GM18858 (cell line): ENCODE data around the gene TRAPPC6A.

Experiments
- ATAC-seq: cut with Tn5 transposase; IDR thresholded peaks from one replicate; pipeline ENCODE4 v1.9.1; 2021; ENCODE audit not compliant: unreplicated experiment

Gene TRAPPC6A

DNA sequence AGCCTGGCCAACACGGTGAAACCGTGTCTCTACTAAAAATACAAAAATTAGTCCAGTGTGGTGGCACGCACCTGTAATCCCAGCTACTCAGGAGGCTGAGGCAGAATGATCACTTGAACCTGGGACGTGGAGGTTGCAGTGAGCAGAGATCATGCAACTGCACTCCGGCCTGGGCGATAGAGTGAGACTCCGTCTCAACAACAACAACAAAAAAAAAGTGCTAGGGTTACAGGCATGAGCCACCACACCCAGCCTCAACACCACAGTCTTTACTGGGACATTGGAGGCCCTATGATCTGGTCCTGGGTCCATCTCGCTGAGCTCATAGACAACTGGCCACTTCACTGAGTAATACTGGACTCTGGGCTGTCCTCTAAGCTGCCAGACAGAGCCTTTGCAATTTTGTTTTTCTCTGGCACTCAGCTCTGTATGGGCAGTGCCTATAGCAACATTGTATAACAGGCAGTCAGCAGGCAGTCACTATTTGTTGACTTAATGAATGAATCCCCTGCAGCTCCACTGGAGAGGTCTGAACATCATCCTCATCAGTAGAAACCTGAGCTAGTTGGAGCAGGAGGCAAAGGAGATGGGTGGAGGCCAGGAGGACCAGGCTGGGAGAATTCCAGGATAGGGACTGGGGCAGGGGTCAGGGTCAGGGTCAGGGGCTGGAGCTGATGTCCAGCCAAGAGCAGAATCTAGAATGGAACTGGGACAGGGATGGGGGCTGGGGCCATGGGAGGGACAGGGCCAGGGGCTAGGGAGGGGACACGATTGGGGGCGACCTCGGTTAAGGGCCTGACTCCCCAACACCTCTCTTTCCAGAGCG lies 8.7 kb upstream of the TRAPPC6A start:
- no peak for ATAC-seq

DNA sequence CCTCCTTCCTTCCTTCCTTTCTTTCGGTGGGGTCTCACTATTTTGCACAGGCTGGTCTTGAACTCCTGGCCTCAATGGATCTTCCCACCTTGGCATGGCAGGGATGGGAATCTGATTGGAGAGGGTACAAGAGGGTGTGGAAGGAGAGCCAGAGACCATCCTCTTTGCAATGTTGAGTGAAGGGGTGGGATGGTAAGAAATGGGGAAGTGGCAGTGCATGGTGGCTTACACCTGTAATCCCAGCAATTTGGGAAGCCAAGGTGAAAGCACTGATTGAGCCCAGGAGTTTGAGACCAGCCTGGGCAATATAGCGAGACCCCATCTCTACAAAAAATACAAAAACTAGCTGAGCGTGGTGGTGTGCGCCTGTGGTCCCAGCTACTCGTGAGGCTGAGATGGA lies 6.1 kb upstream of the TRAPPC6A start:
- ATAC-seq: no peak

DNA sequence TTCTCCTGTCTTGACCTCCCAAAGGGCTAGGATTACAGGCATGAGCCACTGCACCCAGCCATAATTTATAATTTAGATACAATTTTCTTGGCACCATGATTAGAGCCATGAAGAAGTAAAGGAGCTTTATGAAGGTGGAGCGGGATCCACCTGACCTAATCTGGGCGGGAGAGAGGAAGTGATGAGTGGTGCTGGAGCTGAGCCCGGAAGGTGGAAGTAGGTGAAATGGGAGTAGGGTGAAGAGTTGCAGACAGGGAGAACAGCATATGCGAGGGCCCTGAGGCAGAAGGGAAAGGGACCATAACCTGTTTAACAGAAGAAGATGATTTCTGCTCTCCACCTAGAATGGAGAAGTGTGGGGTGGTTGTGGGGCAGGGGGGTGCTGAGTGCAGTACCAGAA lies 4.7 kb upstream of the TRAPPC6A start:
- no peak for ATAC-seq

DNA sequence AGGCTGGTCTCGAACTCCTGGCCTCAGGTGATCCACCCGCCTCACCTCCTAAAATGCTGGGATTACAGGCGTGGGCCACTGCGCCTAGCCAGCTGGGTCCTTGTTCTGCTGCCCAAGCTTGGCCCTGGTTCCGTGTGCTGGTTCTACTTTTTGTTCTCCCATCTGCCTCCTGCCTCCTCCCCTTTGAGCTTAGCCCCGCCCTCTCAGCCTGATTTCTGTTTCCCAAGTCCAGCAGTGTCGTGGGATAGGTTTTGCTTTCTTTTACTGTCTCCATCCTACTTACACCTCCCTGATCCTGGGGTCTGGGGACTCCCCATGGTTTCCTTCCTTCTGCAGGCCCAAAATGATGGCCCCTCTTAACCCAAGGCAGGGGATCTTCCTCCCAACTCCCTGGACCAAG lies 2.9 kb upstream of the TRAPPC6A start:
- ATAC-seq: no peak

DNA sequence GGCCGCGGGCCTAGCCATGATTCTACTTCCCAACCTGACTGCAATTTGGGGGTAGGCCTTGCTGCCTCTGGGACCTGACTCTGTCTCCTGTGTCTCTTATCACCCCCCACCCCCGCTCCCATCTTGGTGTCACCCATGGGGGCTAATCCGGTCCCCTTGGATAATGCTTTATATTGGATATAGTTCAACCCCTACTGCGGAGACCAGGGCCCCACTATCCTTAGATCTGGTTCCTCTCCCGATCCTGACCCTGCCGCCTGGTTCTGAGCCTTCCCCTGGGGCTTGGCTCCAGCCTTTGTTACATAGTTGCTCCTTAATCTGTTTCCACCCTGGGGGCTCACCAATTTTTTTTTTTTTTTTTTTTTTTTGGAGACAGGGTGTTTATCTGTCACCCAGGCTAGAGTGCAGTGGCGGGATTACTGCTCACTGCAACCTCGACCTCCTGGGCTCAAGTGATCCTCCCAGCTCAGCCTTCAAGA lies 1.9 kb upstream of the TRAPPC6A start:
- no peak for ATAC-seq

DNA sequence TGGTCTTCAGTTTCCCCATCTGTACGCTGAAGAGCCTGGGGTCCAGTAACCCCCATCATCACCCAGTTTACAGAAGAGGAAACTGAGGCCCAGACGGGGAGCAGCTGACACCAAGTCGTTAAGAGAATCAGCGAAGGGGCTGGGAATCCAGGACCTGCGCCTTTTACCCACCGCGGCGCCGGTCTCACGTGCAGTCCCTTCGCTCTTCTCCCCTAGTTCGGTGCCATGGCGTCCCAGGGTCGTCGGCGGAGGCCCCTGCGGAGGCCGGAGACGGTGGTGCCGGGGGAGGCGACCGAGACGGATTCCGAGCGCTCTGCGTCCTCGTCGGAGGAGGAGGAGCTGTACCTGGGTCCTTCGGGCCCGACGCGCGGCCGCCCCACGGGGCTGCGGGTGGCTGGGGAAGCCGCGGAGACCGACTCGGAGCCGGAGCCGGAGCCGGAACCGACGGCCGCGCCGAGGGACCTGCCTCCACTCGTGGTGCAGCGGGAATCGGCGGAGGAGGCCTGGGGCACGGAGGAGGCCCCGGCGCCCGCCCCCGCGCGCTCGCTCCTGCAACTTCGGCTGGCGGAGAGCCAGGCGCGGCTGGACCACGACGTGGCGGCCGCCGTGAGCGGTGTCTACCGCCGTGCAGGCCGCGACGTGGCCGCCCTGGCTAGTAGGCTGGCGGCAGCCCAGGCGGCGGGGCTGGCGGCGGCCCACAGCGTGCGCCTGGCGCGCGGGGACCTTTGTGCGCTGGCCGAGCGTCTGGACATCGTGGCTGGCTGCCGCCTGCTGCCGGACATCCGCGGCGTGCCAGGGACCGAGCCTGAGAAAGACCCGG lies 1.2 kb upstream of the TRAPPC6A start:
- no peak for ATAC-seq

DNA sequence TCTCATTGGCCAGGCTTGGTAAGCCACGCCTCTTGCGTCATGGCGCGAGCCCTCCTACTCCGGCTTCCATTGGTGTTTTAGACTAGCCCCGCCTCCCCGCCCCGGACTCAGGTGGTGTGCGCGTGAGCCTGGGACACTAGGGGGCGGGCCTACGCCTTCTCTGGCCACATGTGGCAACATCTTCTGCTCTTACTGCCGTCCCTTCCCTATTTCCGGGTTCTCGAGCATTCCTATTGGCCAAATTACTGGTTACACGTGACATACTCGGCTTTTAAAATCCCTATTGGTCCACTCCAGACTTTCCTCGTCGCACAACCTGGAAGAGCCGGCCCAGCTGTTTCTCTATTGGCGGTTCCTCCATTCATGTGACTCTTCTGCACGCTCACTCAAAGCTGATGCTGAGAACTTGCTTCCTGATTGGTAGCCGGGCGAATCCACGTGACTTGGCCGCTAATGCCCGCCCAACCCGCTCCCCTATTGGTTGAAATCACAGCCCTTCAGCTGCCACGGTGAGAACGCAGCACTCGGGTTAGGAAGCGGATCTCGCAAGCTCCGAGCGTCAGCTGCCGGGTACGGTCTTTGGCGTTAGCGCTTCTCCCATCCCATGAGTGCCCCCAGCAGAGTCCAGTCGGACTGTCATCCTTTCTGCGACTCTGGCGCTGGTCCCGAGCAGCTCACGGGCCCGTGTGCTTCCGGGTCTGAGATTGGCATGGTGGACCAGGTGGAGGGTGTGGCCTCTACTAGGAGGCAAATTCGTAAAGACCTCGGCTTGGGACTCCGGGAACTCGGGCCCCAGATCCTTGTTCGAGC lies 430 bp upstream of the TRAPPC6A start, which contains the start of gene BLOC1S3:
Gene BLOC1S3, plus strand, starts transcription at position 523 of the 810 bp plus-strand sequence. CDS start 513 bp downstream, outside the sequence.
- ATAC-seq: peak; percentile 60

DNA sequence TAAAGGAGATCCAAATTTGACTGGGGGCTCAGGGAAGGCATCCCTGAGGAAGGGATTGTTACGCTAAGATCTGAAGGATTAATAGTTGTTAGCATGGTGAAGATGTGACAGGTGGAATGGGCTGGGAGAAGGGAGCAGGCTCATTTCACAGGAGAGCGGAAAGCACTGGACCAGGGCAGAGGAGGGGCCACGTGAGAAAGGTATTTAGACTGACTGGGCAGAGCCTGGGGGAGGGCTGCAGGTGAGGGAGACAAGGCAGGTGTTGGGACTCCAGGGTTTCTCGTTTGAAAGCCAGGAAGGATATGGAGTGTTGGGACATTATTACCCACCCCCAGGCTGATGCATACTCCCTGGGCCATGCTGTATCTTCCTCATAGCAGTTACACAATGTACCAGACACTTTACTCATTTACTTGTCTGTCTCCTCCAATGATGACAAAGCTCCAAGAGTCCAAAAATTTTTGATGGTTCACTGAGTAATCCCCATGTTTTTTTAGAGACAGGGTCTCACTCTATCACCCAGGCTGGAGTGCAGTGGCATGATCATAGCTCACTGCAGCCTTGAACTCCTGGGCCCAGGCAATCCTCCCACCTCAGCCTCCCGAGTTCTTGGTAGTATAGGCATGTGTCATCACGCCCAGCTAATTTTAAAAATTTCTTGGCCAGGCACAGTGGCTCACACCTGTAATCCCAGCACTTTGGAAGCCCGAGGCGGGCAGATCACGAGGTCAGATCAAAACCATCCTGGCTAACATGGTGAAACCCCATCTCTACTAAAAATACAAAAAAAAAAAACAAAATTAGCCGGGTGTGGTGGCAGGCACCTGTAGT lies 2.3 kb downstream of the TRAPPC6A start:
- no peak for ATAC-seq

DNA sequence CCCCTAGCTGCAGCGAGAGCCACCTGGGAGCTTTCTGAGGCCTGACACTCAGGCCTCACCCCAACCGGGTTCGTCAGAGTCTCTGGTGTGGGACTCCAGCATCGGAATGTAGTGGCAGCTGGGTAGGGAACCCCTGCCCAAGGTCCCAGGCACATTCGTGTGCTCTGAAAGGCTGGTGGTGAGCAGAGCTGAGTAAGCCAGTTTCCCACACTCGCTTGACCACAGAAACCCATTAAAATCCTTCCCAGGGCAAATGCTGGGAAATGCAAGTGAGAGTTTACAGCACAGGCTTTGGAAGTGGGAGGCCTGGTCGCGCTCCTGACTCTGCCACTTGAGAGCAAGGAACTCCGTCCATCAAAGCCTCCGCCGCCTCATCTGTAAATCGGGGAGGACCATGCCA lies 4.2 kb downstream of the TRAPPC6A start:
- no peak for ATAC-seq

DNA sequence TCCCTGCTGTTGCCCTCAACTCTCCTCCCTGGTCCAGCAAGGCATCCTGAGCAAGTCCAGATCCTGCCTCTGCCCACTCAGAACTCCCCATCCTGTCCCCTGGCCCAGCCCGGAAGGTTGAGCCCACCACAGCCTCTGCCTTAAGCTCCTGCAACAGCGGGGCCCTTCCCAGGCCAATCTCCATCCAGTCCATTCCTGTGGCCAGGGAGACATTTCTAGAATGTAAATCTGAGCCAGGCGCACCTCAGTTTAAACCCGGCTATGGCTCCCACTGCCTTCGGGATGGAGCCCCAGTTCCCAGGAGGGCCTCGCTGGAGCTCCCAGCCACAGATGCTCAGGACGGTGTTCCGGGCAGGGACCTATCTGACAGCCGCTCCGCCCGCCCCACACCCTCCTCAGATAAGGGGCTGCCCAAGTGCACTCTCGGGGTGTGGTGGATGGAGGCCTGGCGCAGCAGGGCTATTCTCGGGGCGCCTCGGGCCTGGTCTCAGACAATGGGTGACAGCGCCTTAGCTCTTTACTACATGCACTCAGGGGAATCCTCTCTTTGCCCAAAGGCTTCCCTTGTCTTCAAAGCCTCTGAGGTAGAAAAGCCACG lies 5.3 kb downstream of the TRAPPC6A start:
- no peak for ATAC-seq

DNA sequence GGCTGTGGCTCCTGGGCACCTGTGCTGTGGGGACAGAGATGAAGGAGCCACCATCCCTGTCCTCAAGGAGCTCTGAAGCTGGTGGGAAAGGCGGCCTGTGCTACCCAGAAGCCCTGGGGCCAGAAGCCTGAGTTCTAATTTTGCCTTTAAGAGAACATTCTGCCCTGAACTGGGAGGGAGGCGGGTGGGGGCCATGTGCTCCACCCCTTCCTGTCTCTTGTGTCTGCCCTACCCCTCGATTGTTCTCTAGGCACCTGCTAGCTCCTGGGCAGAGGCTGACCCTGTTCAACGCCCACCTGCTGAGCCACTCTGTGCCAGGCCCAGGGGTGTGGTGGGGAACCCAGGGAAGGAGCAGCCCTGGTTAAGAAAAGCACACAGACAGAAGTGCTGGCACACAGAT lies 5.9 kb downstream of the TRAPPC6A start:
- ATAC-seq: no peak

DNA sequence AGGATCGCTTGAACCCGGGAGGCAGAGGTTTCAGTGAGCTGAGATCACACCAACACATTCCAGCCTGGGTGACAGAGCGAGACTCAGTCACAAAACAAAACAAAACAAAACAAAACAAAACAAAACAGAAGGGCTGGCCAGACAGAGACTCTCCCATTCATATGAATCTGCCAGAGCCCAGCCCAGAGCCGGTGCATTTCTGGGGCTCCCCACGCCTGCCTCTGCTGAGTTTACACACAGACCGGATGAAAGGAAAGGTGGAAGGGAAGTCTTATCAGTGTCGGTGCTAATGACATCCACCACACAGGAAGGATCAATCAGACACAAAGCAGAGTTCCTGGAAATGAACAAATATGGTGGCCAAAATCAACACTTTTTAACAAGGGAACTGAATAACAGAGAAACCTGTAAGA lies 6.8 kb downstream of the TRAPPC6A start:
- no peak for ATAC-seq

DNA sequence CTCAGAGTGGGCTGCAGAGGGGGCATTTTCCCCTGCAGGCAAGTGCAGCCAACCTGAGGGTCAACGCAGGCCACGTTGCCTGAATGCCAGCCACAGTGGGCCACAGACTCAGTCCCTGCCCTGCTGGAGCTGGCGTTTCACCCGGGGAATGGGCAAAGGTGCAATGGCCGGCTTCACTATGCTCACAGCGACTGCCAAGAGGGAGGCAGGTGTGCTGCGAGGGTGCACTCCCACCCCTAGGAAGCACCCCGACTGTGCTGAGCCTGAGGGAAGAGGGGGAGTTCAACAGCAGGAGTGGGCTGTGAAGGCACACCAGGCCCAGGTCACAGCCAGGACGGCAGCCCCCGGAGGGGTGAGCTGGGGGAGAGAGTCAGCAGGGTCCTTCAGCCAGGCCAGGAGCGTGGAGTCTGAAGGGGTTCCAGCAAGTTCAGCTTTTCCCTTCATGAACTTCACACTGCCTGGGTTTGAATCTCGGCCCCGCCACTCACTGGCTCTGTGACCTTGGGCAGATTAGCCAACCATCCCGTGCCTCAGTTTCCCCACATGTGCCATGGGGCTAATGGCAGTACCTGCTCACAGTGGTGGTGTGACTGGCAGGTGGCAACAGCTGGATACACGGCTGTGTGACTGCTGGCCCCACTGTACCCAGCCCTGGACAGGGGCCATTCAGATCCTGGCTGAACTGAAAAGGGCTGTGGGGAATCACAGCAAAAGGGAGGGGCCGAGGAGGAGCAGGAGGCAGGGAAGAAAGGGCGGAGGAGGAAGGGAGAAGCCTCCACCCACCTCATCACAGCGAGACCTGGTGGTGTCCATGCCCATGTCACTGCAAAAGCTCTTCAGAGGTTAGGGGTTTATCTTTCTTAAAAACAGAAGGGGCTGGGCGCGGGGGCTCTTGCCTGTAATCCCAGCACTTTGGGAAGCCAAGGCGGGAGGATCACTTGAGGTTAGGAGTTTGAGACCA lies 7.6 kb downstream of the TRAPPC6A start:
- no peak for ATAC-seq

DNA sequence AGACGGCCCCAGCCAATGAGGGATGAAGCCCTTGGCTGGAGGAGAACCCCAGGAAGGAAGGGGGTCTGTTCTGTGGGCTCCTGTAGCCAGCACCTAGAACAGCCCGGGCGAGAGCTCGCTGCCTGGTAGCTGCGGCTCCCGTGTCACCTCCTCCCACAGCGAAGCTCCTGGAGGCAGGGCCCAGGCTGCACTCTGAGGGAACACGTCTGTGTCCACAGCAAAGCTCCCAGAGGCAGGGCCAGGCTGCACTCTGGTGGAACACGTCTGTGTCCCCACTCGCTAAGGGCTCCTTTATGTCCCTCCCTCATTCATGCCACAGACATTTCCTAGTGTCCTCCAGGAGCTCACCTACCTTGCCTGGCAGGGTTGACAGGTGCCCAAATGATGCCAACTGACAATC lies 8.4 kb downstream of the TRAPPC6A start:
- ATAC-seq: no peak

DNA sequence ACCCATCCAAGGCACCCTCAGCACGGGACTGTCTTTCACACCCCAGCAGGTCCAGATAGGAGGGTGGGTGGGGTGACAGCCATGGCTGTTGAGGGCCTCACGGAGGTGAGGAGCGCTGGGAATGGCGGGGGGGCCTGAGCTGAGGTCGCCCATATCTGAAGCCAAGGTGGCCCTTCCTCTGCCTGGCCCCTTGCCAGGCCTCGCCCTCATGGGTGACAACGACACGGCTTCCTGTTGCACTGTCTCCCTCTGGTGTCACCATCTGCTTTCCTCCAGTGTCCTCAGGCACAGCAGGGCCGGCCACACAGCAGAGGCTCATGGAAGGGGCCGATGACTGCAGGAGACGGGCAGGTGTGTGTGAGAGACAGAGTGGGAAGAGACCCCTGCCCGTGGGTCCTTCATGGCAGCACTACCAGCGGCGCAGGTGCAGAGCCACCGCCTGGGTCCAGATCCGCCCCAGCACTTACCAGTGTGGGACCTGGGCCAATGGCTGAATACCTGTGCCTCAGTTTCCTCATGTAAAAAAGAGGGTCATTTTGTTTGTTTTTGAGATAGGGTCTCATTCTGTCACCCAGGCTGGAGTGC lies 9.2 kb downstream of the TRAPPC6A start:
- no peak for ATAC-seq

DNA sequence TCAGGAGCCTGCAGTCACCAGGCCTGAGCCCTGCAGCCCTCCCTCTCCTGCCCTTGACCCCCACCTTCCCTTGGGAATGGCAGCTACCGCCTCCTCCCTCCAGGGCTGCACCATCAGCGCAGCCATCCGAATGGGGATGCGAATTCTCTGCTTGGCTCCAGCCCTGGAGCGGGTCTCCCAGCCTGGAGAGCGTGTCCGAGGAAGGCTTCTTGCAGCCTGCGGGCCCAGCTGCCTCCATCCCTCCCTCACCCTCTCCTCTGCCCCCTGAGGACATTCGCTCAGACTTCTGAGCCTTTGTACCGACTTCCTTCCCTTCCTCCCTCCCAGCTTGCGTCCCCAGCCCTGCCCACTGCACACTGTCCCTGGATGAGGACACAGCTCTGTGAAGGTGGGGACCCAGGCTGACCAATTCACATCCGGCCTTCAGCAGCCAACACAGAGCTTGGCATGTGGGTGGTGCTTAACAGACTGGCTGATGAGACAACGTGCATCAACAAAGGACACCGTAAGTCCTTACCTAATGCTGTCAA lies 11.2 kb downstream of the TRAPPC6A start:
- ATAC-seq: no peak

DNA sequence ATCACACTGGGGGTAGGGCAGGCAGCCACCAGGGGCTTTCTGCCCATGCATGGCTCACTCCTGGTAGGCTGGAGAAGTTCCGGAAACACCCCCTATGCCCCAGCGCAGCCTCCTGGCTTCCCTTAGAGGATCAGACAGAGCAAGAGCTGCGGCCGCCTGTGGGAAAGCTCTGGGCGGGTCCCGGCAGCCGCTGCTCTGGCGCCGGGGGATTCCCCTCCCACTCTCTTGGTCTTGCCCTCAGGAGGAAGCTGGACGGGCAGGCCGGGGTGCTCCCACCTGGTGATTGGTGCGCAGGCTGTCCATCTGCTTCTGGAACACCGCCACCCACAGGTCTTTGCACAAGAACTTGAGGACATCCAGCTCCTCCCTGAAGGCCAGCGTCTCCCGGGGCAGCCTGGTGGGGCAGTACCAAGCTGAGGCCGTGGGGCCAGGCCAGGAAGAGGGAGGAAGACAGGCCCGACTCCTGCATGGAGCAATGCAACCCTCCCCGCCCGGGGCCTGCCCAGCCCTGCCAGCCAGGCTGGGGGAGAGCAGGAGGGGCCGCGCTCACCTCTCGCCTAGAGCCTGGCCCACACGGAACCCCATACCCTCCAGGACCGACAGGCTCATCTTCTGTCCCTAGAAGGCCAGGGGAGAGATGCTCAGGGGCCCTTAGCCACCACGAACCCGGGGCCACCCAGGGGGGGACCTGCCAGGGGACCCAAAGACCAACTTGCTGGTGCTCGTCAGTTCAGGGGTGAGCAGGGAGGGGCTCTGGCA lies 13.3 kb downstream of the TRAPPC6A start:
- ATAC-seq: peak; percentile 48
